Ishikawa (cell line): ENCODE data around the gene C20orf173.

Experiments used
- EP300 ChIP-seq: IDR thresholded peaks from 2 replicates; pipeline ENCODE4 v1.6.1; 2012; ENCODE audit warnings: borderline replicate concordance
- REST ChIP-seq: IDR thresholded peaks from 2 replicates; pipeline ENCODE4 v1.6.1; 2012; ENCODE audit warnings: low read depth, mild to moderate bottlenecking
- TEAD4 ChIP-seq: IDR thresholded peaks from 2 replicates; pipeline ENCODE4 v1.6.1; 2012
- ZBTB7A ChIP-seq: IDR thresholded peaks from 2 replicates; pipeline ENCODE4 v1.6.1; 2012; ENCODE audit warnings: low read depth

- TF ChIP-seq REST = no peak
- no peak for TF ChIP-seq TEAD4
- no peak for TF ChIP-seq EP300
- no peak for TF ChIP-seq ZBTB7A
Observed at GRCh38 chr20:35515949-35516645, 13.4 kb downstream of the C20orf173 start.
